ENCODE measurements around the gene FRY. TPM values are rescaled to one million over a fixed set of nuclear protein-coding genes. Genes with fewer than 3 reads are reported as not detected.

The FRY gene
- total RNA-seq, 1 donor from 2014 or later = 4.5 TPM

DNA sequence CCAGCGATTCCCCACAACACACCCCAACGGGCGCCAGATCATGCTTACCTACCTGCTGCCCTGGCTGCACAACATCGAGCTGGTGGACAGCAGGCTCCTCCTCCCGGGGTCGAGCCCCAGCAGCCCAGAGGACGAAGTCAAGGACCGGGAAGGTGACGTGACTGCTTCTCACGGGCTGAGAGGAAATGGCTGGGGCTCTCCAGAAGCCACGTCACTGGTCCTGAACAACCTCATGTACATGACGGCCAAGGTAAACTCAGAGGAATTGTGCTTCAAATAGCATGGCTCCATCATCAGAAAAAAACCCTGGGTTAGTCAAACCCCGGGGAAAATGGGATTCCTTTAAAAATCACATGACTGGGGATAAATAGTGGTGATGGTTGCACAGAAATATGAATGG, 177.3 kb downstream of the FRY start:
- H3K4me3 Mint-ChIP-seq (ENCODE audit: unreplicated experiment) = no peak overlapping the region
- H3K9me3 Mint-ChIP-seq (ENCODE audit: unreplicated experiment) = no peaks in the 10 kb centered on the region
- H3K4me1 Mint-ChIP-seq (ENCODE audit: unreplicated experiment) = peaks cover 7% of the 10 kb centered on the region
- TF ChIP-seq, protein P1, sequence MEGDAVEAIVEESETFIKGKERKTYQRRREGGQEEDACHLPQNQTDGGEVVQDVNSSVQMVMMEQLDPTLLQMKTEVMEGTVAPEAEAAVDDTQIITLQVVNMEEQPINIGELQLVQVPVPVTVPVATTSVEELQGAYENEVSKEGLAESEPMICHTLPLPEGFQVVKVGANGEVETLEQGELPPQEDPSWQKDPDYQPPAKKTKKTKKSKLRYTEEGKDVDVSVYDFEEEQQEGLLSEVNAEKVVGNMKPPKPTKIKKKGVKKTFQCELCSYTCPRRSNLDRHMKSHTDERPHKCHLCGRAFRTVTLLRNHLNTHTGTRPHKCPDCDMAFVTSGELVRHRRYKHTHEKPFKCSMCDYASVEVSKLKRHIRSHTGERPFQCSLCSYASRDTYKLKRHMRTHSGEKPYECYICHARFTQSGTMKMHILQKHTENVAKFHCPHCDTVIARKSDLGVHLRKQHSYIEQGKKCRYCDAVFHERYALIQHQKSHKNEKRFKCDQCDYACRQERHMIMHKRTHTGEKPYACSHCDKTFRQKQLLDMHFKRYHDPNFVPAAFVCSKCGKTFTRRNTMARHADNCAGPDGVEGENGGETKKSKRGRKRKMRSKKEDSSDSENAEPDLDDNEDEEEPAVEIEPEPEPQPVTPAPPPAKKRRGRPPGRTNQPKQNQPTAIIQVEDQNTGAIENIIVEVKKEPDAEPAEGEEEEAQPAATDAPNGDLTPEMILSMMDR (IDR thresholded peaks at IDR 0.05; ENCODE audit: unreplicated experiment) = no peak
- no peaks in the 10 kb centered on the region for H3K27me3 Mint-ChIP-seq (ENCODE audit: unreplicated experiment)
- no peak overlapping the region for H3K27ac Mint-ChIP-seq (ENCODE audit: unreplicated experiment)
- DNase-seq (ENCODE audit: low spot score) = no peak
- H3K36me3 Mint-ChIP-seq (ENCODE audit: low read depth, unreplicated experiment) = no peaks in the 10 kb centered on the region

DNA sequence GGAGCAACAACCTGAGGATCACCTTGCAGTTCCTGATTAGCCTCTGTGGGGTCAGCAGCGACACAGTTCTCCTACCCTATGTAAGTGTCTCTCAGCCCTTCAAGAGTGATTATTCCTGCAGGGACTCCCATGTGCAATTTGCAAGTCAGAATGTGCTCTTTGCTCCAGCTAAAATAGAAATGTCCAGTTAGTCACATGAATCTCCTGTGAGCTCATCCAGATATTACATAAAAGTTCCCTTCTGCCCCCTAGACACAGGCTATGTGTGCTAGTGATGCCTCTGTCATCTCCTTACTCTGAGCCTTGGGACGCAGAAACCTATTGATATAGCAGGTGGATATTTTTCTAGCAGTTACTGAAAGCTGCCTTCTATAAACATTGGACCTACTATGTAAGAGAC, 178.1 kb downstream of the FRY start:
- TF ChIP-seq, protein P1 (IDR thresholded peaks at IDR 0.05; ENCODE audit: unreplicated experiment) = no peak
- Mint-ChIP-seq H3K27me3 (ENCODE audit: unreplicated experiment) (no peaks in the 10 kb centered on the region), H3K27ac (ENCODE audit: unreplicated experiment) (no peak overlapping the region), H3K4me3 (ENCODE audit: unreplicated experiment) (no peak overlapping the region), H3K9me3 (ENCODE audit: unreplicated experiment) (no peaks in the 10 kb centered on the region), H3K36me3 (ENCODE audit: low read depth, unreplicated experiment) (no peaks in the 10 kb centered on the region), H3K4me1 (ENCODE audit: unreplicated experiment) (peaks cover 7% of the 10 kb centered on the region)
- no peak for DNase-seq (ENCODE audit: low spot score)

DNA sequence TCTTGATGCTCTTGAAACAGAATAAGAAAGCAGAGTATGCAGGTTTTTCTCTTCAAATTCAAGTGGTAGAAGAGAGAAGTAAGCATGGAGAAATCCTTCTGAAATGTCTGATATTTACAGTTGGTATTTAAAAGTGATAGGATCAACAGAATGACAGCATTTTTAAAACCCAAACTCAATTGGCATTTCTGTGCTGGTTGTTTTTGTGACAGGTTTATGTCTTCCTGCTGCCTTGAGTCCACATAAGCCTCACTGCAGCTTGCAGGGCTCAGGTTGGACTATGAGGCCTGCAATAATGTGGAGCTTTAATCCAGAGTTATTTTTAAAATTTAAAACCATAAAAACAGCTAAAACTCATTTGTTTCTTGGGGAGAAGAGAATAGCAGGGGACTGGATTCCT, 178.5 kb downstream of the FRY start:
- Mint-ChIP-seq H3K36me3 (ENCODE audit: low read depth, unreplicated experiment) (no peaks in the 10 kb centered on the region), H3K4me3 (ENCODE audit: unreplicated experiment) (no peak overlapping the region), H3K27ac (ENCODE audit: unreplicated experiment) (no peak overlapping the region), H3K9me3 (ENCODE audit: unreplicated experiment) (no peaks in the 10 kb centered on the region), H3K27me3 (ENCODE audit: unreplicated experiment) (no peaks in the 10 kb centered on the region), H3K4me1 (ENCODE audit: unreplicated experiment) (peaks cover 7% of the 10 kb centered on the region)
- no peak for DNase-seq (ENCODE audit: low spot score)
- TF ChIP-seq, protein P1 (IDR thresholded peaks at IDR 0.05; ENCODE audit: unreplicated experiment) = no peak

DNA sequence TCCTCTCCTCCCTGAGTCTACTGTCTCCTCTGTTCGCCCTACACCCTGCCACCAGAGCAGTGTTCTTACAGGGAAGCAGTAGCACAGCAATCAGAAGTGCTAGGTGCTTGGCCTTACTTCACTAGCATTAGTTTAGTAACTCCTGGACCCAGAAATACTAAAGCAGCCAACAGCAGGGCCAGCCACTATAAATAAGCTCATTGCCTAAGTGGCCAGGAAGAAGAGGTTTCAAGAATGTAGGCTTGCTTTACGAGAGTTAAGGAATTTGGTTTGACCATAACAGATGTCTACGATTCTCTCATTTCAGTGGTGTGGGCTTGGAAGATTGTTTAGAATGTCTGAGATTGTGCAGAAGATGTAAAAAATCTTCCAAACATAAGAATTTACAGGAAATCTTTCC, 180.2 kb downstream of the FRY start:
- H3K4me1 Mint-ChIP-seq (ENCODE audit: unreplicated experiment) = no peaks in the 10 kb centered on the region

DNA sequence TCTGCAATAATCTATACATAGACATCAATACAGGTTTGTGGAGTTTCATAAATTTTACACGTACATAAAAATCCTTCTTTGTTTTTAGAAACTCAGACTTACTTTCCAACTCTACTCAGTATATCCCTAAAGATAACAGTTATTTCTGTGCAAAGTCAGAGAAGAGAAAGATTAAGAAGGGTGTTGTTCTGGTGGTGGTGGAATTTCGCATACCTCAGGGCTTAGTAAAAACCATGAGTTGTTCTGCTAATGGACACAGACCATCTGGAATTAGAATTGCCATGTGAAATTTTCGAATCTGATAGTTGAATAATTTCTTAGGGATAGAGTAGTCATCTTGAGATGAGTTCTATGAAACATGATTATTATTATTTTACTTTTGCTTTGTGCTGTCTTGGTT, 180.8 kb downstream of the FRY start:
- Mint-ChIP-seq H3K27me3 (ENCODE audit: unreplicated experiment) (no peaks in the 10 kb centered on the region), H3K9me3 (ENCODE audit: unreplicated experiment) (no peaks in the 10 kb centered on the region), H3K27ac (ENCODE audit: unreplicated experiment) (no peak overlapping the region), H3K36me3 (ENCODE audit: low read depth, unreplicated experiment) (no peaks in the 10 kb centered on the region), H3K4me1 (ENCODE audit: unreplicated experiment) (no peaks in the 10 kb centered on the region), H3K4me3 (ENCODE audit: unreplicated experiment) (no peak overlapping the region)
- no peak for DNase-seq (ENCODE audit: low spot score)
- TF ChIP-seq, protein P1 (IDR thresholded peaks at IDR 0.05; ENCODE audit: unreplicated experiment) = no peak

More for the DNA sequence above, 180.2 kb downstream of the FRY start:
- no peak overlapping the region for H3K4me3 Mint-ChIP-seq (ENCODE audit: unreplicated experiment)
- H3K27me3 Mint-ChIP-seq (ENCODE audit: unreplicated experiment) = no peaks in the 10 kb centered on the region
- H3K9me3 Mint-ChIP-seq (ENCODE audit: unreplicated experiment) = no peaks in the 10 kb centered on the region
- DNase-seq (ENCODE audit: low spot score) = no peak
- no peak overlapping the region for H3K27ac Mint-ChIP-seq (ENCODE audit: unreplicated experiment)
- H3K36me3 Mint-ChIP-seq (ENCODE audit: low read depth, unreplicated experiment) = no peaks in the 10 kb centered on the region
- TF ChIP-seq, protein P1 (IDR thresholded peaks at IDR 0.05; ENCODE audit: unreplicated experiment) = no peak
